Astrocyte (in vitro differentiated cells and primary cell): ENCODE results near the gene PPP2R2D.

ENCODE experiments used
- EZH2 ChIP-seq: IDR thresholded peaks from 2 replicates; pipeline ENCODE4 v1.6.1; 2012; ENCODE audit warnings: mild to moderate bottlenecking, low read length, inconsistent platforms; ENCODE audit not compliant: insufficient read depth
- TF ChIP-seq, protein P1 (sequence below): IDR thresholded peaks from 2 replicates; pipeline ENCODE4 v1.5.1; 2011; ENCODE audit warnings: low read depth, mild to moderate bottlenecking, inconsistent platforms, low read length, moderate library complexity; ENCODE audit not compliant: insufficient read depth

DNA sequence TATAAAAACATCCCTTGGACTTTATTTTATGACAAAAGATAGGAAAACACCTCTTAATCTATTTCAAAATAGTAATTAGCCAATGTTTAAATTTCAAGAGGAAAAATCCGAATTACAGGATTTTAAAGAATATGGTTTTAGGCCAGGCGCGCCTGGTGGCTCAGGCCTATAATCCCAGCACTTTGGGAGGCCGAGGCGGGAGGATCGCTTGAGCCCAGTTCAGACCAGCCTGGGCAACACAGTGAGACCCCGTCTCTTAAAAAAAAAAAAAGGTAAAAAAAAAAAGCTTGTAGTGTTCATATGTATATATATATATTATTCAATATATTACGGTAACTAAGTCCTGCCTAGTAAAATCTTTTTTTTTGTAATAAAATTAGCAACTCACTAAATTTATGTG, 79.5 kb downstream of the PPP2R2D start:
- TF ChIP-seq, protein P1, sequence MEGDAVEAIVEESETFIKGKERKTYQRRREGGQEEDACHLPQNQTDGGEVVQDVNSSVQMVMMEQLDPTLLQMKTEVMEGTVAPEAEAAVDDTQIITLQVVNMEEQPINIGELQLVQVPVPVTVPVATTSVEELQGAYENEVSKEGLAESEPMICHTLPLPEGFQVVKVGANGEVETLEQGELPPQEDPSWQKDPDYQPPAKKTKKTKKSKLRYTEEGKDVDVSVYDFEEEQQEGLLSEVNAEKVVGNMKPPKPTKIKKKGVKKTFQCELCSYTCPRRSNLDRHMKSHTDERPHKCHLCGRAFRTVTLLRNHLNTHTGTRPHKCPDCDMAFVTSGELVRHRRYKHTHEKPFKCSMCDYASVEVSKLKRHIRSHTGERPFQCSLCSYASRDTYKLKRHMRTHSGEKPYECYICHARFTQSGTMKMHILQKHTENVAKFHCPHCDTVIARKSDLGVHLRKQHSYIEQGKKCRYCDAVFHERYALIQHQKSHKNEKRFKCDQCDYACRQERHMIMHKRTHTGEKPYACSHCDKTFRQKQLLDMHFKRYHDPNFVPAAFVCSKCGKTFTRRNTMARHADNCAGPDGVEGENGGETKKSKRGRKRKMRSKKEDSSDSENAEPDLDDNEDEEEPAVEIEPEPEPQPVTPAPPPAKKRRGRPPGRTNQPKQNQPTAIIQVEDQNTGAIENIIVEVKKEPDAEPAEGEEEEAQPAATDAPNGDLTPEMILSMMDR: no peak
- TF ChIP-seq EZH2: no peak
